Stimulated activated memory B cell treated with anti-CD40 and anti-IgM and Interleukin-4, amounts not matched to agents 10 μg/mL and 1 μg/mL and 100 μg/mL, for 72 hours (primary cell): Measurements from ENCODE around the gene RAB27B.
"Not testable (repeated sequence)": the region's sequence is repeated elsewhere in the genome, so short reads cannot be mapped to it uniquely, and the experiment has no call there.

Source experiments
- ATAC-seq: fragments of 150-1000 bp; cut with Tn5 transposase; 2 replicates; pipeline ENCODE4 v1.10.0; 2021
- H3K27ac Mint-ChIP-seq: one replicate; pipeline ENCODE4 v1.8.0; 2022; ENCODE audit warnings: mild to moderate bottlenecking, mixed read lengths
- H3K27me3 Mint-ChIP-seq: one replicate; pipeline ENCODE4 v1.8.0; 2022; ENCODE audit warnings: mixed read lengths
- H3K36me3 Mint-ChIP-seq: one replicate; pipeline ENCODE4 v1.8.0; 2022; ENCODE audit warnings: mixed read lengths
- H3K4me1 Mint-ChIP-seq: one replicate; pipeline ENCODE4 v1.8.0; 2022; ENCODE audit warnings: mixed read lengths
- H3K4me3 Mint-ChIP-seq: one replicate; pipeline ENCODE4 v1.8.0; 2022; ENCODE audit warnings: mild to moderate bottlenecking, moderate library complexity, mixed read lengths
- H3K9me3 Mint-ChIP-seq: one replicate; pipeline ENCODE4 v1.8.0; 2022; ENCODE audit warnings: mixed read lengths

RAB27B gene

DNA sequence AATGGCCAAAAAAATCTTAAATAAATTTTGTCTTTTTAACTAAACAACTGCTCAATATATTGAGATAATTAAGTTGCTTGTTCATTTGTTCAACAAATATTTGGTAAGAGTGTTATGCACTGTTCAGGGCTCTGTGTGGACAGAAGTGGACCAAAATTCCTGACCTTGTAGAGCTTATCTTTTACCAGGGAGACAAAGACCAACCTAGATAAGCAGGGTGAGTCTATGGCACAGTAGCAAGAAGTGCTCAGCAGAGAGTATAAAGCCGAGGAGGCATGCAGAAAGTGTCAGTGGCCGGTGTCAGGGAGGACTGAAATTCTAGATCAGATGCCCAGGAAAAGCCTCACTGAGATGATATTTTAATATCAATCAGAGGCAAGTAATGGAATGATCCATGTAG is 2.6 kb downstream of the RAB27B start:
- Mint-ChIP-seq H3K9me3 (peaks cover 8% of the 10 kb centered on the region), H3K27ac (no peak overlapping the region), H3K36me3 (peaks cover 6% of the 10 kb centered on the region), H3K4me1 (peaks cover 9% of the 10 kb centered on the region), H3K4me3 (no peak overlapping the region), H3K27me3 (peaks cover 61% of the 10 kb centered on the region)
- no peak for ATAC-seq

DNA sequence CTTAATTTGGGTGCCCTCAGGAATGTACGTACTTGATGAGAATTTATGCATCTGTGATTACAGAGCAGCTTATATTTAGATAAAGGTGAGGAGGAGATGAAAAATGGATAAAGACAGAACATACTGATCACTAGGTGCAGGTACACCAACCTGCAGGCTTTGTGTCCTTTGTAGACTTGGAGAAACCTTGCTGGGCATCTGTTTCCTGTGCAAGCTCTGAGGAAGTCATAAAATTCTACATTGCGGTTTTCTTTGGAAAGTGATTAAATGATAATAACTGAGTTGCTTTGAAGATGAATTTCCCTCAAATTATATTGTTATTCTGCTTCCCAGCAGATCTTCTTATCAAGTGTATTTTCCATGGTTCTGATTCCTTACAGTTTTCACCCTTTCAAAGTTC is 7.7 kb downstream of the RAB27B start:
- ATAC-seq, result no peak
- Mint-ChIP-seq H3K9me3 (peaks cover 8% of the 10 kb centered on the region), H3K36me3 (peaks cover 6% of the 10 kb centered on the region), H3K4me3 (no peak overlapping the region), H3K27me3 (peaks cover 28% of the 10 kb centered on the region), H3K27ac (no peak overlapping the region), H3K4me1 (no peaks in the 10 kb centered on the region)

DNA sequence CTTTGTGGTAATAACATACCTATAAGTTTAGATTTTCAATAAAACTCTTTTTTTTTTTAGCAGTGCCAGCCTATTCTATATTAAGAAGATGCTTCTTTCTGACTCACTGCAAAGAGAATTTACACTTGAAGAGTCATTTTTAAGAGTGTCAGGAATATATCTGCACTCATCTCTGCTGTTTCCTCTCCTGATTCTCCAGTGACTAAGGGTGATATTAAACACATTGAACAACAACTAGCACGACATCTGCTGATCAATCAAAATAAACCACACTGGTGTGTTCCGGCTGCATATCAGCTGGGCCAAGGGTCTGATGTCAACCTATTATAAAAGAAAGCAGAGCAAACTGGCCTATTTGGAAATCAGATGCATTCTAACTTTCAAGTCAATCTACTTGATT is 15.0 kb downstream of the RAB27B start:
- H3K9me3 Mint-ChIP-seq, result no peaks in the 10 kb centered on the region
- H3K36me3 Mint-ChIP-seq, result no peaks in the 10 kb centered on the region
- no peak overlapping the region for H3K27ac Mint-ChIP-seq
- H3K4me3 Mint-ChIP-seq, result no peak overlapping the region
- ATAC-seq, result no peak
- H3K4me1 Mint-ChIP-seq, result no peaks in the 10 kb centered on the region
- H3K27me3 Mint-ChIP-seq, result no peaks in the 10 kb centered on the region

DNA sequence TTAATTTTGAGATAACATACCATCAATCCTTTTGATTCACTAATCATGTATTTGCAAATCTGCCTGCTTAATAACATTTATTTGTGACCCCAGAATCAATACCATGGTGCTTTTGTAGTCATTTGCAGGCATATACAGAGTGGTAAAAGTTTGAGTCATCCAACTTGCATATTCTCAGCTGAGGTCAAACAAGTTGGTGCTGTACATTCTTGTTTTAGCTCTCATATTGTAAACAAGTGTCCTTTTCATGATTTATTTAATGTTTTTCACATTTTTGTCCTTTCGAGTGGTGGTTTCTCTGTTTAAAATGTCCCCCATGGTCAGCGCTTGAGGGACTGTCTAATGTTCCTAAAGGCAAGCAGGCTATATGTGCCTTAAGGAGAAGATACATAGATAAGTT is 17.5 kb downstream of the RAB27B start:
- no peak overlapping the region for H3K4me3 Mint-ChIP-seq
- no peaks in the 10 kb centered on the region for H3K9me3 Mint-ChIP-seq
- H3K36me3 Mint-ChIP-seq, result no peaks in the 10 kb centered on the region
- H3K4me1 Mint-ChIP-seq, result no peaks in the 10 kb centered on the region
- no peak overlapping the region for H3K27ac Mint-ChIP-seq
- H3K27me3 Mint-ChIP-seq, result no peaks in the 10 kb centered on the region
- ATAC-seq, result no peak

DNA sequence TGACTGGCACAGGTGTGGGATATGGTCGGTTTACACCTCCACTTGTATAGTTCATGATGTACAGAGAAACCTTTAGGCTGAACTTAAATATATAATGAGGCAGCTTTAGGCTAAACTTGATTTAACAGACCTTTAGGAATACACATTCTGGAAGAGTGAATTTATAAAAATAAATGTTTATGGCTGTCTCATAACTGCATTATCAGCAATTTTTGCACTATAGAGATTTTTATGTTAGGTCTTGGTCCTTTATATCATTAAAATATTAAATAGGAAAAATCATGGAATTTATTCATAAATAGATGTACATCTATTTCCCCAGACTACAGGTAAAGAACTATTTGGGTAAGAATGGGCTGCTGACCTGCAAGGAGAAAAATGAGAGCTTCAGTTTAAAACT is 19.8 kb downstream of the RAB27B start:
- Mint-ChIP-seq H3K36me3 (no peaks in the 10 kb centered on the region), H3K27ac (no peak overlapping the region), H3K4me1 (no peaks in the 10 kb centered on the region), H3K4me3 (no peak overlapping the region), H3K9me3 (no peaks in the 10 kb centered on the region), H3K27me3 (no peaks in the 10 kb centered on the region)
- no peak for ATAC-seq

DNA sequence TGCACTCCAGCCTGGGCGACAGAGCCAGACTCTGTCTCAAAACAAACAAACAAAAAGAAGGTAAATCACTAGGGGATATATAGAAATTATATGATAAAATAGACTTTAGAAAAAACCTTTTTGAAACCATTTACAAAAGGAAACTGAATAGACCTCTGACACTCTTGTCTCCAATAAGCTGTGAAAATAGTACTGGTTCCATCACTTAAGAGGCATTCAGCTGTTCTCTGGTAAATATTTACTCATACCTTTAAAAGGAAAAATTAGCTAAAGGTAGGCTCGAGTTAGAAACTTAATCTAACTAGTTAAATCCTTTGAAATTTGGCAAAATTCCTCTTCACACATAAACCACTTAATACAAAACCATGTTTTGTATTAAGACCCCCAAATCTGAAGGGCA is 21.4 kb downstream of the RAB27B start:
- Mint-ChIP-seq H3K27me3 (no peaks in the 10 kb centered on the region), H3K4me3 (no peak overlapping the region), H3K9me3 (no peaks in the 10 kb centered on the region), H3K4me1 (no peaks in the 10 kb centered on the region), H3K36me3 (no peaks in the 10 kb centered on the region), H3K27ac (no peak overlapping the region)
- no peak for ATAC-seq

DNA sequence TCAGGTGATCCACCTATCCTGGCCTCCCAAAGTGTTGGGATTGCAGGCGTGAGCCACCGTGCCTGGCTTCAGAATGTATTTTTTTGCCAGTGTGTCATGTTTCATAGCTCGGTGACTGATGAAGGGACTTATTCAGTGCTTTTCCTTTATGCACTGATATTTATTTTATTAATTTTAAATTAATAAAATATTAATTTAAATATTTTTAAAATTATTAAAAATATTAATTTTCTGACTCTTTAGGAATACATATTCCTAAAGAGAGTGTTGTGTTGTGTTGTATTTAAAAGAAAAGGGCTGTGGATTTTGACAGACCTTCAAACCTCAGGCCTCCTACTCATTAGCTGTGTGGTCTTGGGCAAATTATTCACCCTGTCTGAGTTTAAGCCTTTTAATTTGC is 22.3 kb downstream of the RAB27B start:
- ATAC-seq, result no peak
- Mint-ChIP-seq H3K27me3 (peaks cover under 1% of the 10 kb centered on the region), H3K4me1 (no peaks in the 10 kb centered on the region)

DNA sequence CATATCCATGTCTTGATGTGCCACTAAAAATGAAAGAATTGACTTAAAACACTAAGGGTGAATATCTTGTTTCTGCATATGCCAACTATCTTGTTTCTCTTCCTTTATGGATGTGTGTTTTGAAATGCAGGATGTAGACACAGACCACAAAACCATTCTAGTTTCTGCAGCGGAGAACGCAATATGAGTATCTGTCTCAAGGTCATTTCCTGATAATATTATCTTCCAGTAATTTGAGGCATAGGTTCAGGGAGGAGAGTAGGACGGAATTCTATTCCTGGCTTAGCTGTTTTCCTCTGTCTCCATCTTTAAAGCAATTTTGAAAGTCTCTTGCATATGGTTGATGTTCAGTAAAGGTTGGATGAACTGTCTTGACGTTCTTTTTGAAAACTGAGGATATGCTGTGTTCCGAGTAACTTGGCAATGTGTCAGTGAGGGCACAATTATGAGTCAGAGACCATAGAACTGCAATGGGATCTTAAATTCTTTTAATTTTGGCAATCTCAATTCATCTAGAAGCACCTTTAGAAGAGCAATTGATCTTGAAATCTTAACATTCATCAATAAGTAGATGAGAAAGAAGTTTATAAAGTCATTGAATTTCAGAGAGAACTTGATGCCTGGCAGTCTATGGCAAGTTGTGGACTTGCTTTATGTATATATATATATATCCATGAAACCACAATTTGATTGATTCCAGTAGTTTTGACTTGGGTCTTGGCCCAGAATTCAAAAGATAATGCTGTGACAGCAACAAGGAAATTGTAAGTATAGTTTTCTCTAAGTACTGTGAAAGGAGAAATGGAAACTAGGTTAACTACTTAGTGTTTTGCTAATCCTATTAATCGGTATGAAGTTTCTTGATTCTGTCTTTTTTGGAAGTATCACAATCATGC is 24.8 kb downstream of the RAB27B start:
- H3K27me3 Mint-ChIP-seq, result peaks cover 13% of the 10 kb centered on the region
- no peaks in the 10 kb centered on the region for H3K9me3 Mint-ChIP-seq
- H3K36me3 Mint-ChIP-seq, result no peaks in the 10 kb centered on the region
- H3K27ac Mint-ChIP-seq, result no peak overlapping the region
- no peak overlapping the region for H3K4me3 Mint-ChIP-seq
- ATAC-seq, result no peak
- no peaks in the 10 kb centered on the region for H3K4me1 Mint-ChIP-seq

More for the DNA sequence above, 22.3 kb downstream of the RAB27B start:
- H3K36me3 Mint-ChIP-seq, result no peaks in the 10 kb centered on the region
- H3K27ac Mint-ChIP-seq, result no peak overlapping the region
- no peaks in the 10 kb centered on the region for H3K9me3 Mint-ChIP-seq
- H3K4me3 Mint-ChIP-seq, result no peak overlapping the region

DNA sequence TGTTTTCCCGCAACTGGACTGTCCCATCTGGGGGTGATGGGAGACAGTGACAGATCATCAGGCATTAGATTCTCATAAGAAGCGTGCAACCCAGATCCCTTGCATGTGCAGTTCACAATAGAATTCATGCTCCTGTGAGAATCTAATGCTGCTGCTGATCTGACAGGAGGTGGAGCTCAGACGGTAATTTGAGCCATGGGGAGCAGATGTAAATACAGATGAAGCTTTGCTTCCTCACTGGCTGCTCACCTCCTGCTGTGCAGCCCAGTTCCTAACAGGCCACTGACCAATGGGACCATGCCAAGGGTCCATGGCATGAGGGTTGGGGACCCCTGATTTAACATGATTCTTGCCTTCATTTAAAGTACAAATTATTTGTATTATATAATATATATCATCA is 26.8 kb downstream of the RAB27B start:
- not testable (repeated sequence) for H3K4me1 Mint-ChIP-seq, H3K36me3 Mint-ChIP-seq, H3K4me3 Mint-ChIP-seq, H3K27ac Mint-ChIP-seq, H3K9me3 Mint-ChIP-seq, ATAC-seq
- H3K27me3 Mint-ChIP-seq, result peaks cover 13% of the 10 kb centered on the region

DNA sequence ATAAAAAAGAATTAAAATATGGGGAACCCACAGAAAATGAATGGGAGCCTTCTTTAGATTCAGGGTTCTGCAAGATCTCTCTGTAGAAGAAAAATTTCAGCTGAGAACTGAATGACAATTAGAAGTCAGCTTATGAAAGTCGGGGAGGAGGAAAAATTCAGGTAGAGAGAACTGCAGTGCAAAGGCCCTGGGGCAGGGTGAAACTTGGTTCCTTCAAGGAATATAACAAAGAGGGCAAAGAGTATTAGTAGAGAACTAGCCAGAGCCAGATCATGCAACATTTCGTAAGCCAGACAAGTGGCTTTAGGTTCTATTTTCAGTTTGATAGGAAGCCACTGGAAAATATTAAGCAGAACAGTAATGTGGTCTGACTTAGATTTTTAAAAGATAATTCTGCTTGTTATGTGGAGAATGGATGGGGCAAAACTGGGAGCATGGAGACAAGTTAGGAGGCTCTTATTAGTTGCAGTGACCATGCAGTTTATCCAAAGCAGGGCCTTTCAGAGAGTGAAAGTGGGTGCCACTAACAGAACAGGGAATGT is 27.9 kb downstream of the RAB27B start:
- no peak overlapping the region for H3K4me3 Mint-ChIP-seq
- H3K27me3 Mint-ChIP-seq, result peaks cover 13% of the 10 kb centered on the region
- no peaks in the 10 kb centered on the region for H3K9me3 Mint-ChIP-seq
- no peaks in the 10 kb centered on the region for H3K36me3 Mint-ChIP-seq
- no peak for ATAC-seq
- no peaks in the 10 kb centered on the region for H3K4me1 Mint-ChIP-seq
- no peak overlapping the region for H3K27ac Mint-ChIP-seq

DNA sequence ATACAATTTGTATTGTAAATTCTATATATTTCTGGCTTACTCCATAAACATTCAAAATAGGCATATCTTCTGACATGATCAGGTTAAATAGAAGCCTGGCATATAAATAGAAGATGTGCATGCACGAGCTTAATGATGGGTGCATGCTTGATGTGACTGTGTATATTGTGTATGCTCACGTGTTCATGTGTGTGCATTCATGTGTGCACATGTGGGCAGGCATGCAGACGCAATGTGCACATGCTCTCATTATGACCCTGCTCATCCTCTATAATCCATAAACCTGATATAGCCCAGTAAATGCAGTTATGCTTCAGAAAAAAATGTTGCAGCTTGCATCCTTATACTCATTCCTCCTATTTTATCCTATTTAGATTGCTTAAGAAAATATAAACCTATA is 29.2 kb downstream of the RAB27B start:
- Mint-ChIP-seq H3K9me3 (no peaks in the 10 kb centered on the region), H3K4me3 (no peak overlapping the region), H3K36me3 (no peaks in the 10 kb centered on the region), H3K27me3 (peaks cover 13% of the 10 kb centered on the region), H3K4me1 (no peaks in the 10 kb centered on the region), H3K27ac (no peak overlapping the region)
- ATAC-seq, result no peak

DNA sequence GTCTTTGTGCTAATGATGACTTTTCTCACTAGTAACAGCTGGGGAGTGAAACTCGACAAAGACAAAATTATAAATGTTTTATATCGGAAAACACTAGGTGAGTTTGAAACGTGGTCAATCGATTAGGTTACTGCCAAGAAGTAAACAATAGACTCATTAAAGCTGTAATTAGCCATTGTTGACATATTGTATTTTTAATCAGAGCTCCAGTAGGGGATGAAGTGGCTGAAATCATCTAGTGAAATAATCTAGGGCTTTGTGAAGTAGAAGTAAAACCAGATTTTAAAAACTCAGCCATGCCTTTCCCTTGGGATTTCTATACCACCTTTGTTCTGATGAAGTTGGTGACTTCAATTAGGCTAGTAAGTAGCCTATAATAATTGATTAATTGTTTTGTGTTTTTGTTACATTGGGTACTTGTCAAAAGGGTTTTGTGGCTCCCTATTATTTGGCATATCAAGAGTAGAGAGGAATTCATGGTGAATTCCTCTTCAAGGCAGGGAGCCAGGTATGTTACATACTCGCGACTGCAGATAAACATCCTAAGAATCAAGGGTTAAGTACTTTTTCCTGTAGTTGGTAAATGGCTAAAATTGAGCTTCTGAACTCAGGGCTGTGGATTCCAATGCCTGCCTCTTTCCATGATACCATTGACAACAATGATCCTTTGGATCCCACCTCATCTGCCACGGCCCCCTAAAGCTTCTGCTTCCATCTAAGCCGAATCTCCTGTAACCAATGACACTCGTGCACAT is 31.6 kb downstream of the RAB27B start:
- H3K27ac Mint-ChIP-seq, result no peak overlapping the region

DNA sequence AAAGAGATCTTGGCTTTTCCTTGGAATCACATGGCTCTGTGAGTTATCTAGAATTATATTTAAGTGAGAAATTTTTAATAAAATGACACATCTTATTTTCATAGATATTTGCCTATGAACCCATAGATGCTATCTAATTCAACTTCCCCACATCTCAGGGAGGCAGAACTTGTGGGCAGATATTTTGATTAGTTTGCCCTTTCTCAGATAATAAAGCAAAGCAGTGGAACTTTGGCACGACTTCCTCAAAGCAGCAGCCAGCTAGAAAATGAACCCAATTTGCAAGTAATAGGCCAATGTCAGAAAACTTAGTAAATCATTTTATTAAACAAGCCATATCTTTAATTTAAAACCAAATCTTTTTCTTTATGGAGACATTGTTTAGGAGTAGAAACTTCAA is 32.7 kb downstream of the RAB27B start:
- no peaks in the 10 kb centered on the region for H3K36me3 Mint-ChIP-seq
- no peak for ATAC-seq

More for the DNA sequence above, 31.6 kb downstream of the RAB27B start:
- Mint-ChIP-seq H3K9me3 (no peaks in the 10 kb centered on the region), H3K36me3 (no peaks in the 10 kb centered on the region), H3K27me3 (peaks cover 13% of the 10 kb centered on the region), H3K4me1 (no peaks in the 10 kb centered on the region), H3K4me3 (no peak overlapping the region)
- no peak for ATAC-seq

DNA sequence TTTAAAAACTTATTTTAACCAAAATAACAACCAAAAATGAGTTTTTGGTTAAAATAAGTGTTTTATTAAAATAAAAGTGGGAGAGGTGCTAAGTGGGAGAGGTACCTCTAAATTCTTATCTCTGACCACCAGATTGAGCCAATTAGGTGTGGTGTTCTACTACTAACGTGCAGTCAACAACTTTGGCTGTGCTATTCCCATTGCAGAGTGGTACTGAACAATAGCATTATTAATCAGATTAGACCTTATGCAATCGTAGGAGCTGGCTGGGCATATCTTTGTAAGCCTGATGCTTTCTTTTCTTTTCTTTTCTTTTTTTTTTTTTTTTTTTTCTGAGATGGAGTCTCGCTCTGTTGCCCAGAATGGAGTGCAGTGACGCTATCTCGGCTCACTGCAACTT is 38.9 kb downstream of the RAB27B start:
- Mint-ChIP-seq H3K36me3 (no peaks in the 10 kb centered on the region), H3K9me3 (no peaks in the 10 kb centered on the region), H3K4me1 (no peaks in the 10 kb centered on the region), H3K4me3 (no peak overlapping the region), H3K27me3 (peaks cover 9% of the 10 kb centered on the region), H3K27ac (no peak overlapping the region)
- ATAC-seq, result no peak

More for the DNA sequence above, 32.7 kb downstream of the RAB27B start:
- Mint-ChIP-seq H3K9me3 (no peaks in the 10 kb centered on the region), H3K27me3 (peaks cover 9% of the 10 kb centered on the region), H3K4me3 (no peak overlapping the region), H3K27ac (no peak overlapping the region), H3K4me1 (no peaks in the 10 kb centered on the region)

DNA sequence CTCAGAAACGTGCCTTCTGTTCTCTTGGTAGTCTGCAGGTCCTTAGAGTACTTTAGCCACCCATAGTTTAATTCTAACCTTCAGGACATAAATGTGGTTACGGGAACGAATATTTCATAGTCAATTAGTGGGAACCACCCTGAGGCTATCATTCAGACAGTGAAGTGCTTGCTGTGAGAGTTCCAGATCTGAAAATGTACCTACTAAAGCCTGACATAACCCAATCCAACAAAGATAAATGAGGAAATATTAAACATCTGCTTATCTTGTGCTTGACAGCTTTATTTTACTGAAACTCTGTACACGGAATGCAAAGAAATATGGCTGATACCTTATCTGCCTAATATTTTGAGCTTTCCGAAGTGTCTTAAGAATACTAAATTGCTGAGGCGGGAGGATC is 43.0 kb downstream of the RAB27B start:
- Mint-ChIP-seq H3K9me3 (no peaks in the 10 kb centered on the region), H3K4me1 (peaks cover 9% of the 10 kb centered on the region), H3K36me3 (no peaks in the 10 kb centered on the region), H3K27ac (no peak overlapping the region), H3K4me3 (no peak overlapping the region), H3K27me3 (peaks cover 9% of the 10 kb centered on the region)
- ATAC-seq, result no peak

DNA sequence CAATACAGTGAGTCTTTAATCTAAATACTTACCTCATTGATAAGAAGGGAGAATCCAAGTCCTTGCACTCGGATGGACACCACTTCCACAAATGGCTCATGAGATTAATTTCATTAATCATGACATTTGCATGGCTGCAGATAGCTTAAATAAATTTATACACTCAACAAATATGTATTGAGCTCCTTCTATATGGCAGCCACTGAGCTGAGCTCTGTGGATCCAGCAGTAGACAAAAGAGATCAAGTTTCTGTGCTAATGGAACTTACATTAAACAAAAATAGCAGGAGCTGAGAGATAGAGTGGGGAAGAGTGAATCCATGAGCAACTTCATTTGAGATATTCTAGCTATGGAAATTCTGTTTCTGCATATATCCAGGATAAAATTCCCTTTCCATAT is 44.4 kb downstream of the RAB27B start:
- no peaks in the 10 kb centered on the region for H3K9me3 Mint-ChIP-seq

More for the DNA sequence above, 44.4 kb downstream of the RAB27B start:
- no peak for ATAC-seq
- Mint-ChIP-seq H3K27ac (no peak overlapping the region), H3K27me3 (peaks cover 9% of the 10 kb centered on the region), H3K36me3 (no peaks in the 10 kb centered on the region), H3K4me1 (peaks cover 9% of the 10 kb centered on the region), H3K4me3 (no peak overlapping the region)
